ENCODE measurements around the gene PDZD2. TPM values are rescaled to one million over a fixed set of nuclear protein-coding genes. Genes with fewer than 3 reads are reported as not detected.
"Not testable (repeated sequence)": the region's sequence is repeated elsewhere in the genome, so short reads cannot be mapped to it uniquely, and the experiment has no call there.

The PDZD2 gene
- total and polyA plus RNA-seq, 7 donors, result 1.2 to 11.7 (median 7.1) TPM

DNA sequence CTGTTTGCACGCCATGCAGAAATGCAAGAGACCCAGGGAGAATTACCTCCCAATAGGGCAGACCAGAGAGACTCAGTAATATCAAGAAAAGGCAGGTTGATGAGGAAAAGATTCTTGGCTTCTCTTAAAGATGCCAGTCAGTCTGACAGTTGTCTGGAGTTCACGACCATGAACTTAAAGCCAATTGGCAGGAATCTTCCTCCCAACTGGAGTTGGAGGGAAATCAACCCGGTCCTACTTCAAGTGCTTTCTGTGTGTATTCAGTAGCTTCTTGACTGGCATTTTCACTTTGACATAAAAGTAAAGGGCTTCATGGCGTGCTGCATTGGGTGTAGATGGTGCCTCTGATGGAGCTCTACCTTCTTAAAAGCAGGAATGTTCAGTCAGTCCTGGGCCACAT, 390.9 kb downstream of the PDZD2 start:
- Histone ChIP-seq H3K27ac (peak overlapping the region in 3 of 4 donors; percentile 2 to 70 (median 13)), H3K4me3 (no peak overlapping the region), H3K4me1 (peaks cover 0 to 36% (median 14%) of the 10 kb centered on the region in 4 donors), H3K36me3 (no peaks in the 10 kb centered on the region), H3K9me3 (no peaks in the 10 kb centered on the region), H3K27me3 (no peaks in the 10 kb centered on the region)
- intact Hi-C loops (cut with DNase I), result no loop called here
- WGBS, 2 donors, result 77 to 86% methylated on average over 4 of the region's 4 CpGs
- no peak for TF ChIP-seq EP300 (IDR thresholded peaks at IDR 0.05)
- no peak for TF ChIP-seq POLR2A (IDR thresholded peaks at IDR 0.05)
- no peak for TF ChIP-seq POLR2AphosphoS5 (IDR thresholded peaks at IDR 0.05)
- TF ChIP-seq, protein P1, sequence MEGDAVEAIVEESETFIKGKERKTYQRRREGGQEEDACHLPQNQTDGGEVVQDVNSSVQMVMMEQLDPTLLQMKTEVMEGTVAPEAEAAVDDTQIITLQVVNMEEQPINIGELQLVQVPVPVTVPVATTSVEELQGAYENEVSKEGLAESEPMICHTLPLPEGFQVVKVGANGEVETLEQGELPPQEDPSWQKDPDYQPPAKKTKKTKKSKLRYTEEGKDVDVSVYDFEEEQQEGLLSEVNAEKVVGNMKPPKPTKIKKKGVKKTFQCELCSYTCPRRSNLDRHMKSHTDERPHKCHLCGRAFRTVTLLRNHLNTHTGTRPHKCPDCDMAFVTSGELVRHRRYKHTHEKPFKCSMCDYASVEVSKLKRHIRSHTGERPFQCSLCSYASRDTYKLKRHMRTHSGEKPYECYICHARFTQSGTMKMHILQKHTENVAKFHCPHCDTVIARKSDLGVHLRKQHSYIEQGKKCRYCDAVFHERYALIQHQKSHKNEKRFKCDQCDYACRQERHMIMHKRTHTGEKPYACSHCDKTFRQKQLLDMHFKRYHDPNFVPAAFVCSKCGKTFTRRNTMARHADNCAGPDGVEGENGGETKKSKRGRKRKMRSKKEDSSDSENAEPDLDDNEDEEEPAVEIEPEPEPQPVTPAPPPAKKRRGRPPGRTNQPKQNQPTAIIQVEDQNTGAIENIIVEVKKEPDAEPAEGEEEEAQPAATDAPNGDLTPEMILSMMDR (IDR thresholded peaks at IDR 0.05), result no peak
- DNase-seq, result no peak

DNA sequence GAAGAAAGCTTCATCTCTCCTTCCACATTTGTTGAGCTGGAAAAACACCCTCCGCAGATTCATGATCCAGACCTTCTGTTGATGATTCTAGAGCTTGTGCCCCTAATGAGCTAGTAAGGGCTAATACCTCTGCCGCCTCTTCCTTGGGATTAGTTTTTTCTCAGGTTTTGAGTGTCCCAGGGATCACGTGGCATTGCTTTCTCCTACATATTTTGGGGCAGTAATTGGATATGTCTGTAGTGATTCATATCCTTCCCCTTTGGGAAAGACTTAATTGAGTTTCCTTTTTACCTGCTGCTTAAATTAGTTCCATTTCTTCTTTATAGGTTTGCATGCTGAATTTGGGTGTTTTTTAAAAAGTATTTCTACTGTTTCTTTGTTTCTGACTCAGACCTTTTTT, 391.3 kb downstream of the PDZD2 start:
- Histone ChIP-seq H3K36me3 (no peaks in the 10 kb centered on the region), H3K4me1 (peaks cover 0 to 36% (median 14%) of the 10 kb centered on the region in 4 donors), H3K9me3 (no peaks in the 10 kb centered on the region), H3K27ac (peak overlapping the region in 2 of 4 donors; percentile 21 to 70), H3K4me3 (no peak overlapping the region), H3K27me3 (no peaks in the 10 kb centered on the region)
- 88 to 91% methylated on average over 3 of the region's 3 CpGs for WGBS, 2 donors
- DNase-seq, result no peak
- intact Hi-C loops (cut with DNase I), result no loop called here
- TF ChIP-seq, protein P1 (IDR thresholded peaks at IDR 0.05), result no peak
- TF ChIP-seq EP300 (IDR thresholded peaks at IDR 0.05), result no peak
- TF ChIP-seq POLR2A (IDR thresholded peaks at IDR 0.05), result no peak
- TF ChIP-seq POLR2AphosphoS5 (IDR thresholded peaks at IDR 0.05), result no peak

DNA sequence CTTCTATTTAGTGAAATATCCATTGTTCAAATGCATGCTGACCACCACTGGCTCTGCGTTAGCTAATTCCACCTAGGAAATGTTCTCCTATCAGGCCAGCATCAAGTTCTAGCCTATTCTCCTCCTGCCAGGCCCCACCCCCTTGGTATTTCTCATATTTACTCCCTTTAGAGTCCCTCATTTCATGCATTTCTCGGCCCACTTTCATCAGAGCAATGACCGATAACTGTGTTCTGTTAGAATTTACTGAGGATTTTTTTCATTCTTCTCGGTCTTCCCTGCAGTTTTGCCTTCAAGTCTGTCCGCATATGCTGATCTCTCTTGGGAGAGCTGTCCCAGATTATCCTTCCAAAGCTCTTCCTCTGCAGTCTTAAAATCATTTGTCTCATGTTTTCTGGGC, 391.8 kb downstream of the PDZD2 start:
- Histone ChIP-seq H3K27ac (peak overlapping the region in 1 of 4 donors; percentile 21), H3K9me3 (no peaks in the 10 kb centered on the region), H3K27me3 (no peaks in the 10 kb centered on the region), H3K4me1 (peaks cover 0 to 36% (median 14%) of the 10 kb centered on the region in 4 donors), H3K36me3 (no peaks in the 10 kb centered on the region), H3K4me3 (no peak overlapping the region)
- no peak for TF ChIP-seq EP300 (IDR thresholded peaks at IDR 0.05)
- TF ChIP-seq POLR2AphosphoS5 (IDR thresholded peaks at IDR 0.05), result no peak
- TF ChIP-seq POLR2A (IDR thresholded peaks at IDR 0.05), result no peak
- TF ChIP-seq, protein P1 (IDR thresholded peaks at IDR 0.05), result no peak
- WGBS, 2 donors, result 91% methylated on average over 5 of the region's 5 CpGs
- no peak for DNase-seq
- intact Hi-C loops (cut with DNase I), result no loop called here

DNA sequence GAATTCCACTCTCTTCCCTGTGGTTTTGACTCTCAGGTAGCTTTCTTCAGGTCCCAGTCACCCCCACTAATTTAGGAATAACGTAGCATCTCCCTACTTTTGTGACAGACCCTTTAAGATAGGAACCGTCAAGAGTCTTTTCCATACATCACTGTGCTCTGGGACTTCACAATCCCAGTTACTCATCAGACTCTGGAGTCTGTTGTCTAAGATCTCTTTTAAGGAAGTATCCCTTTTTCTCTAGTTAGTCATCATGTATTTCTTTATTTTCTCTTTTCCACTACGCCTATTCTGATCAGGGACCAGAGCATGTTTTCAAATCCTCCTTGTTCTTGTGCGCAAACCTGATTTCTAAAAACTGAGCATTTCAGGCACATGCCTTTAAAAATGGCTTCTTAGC, 392.2 kb downstream of the PDZD2 start:
- no peak overlapping the region for H3K4me3 ChIP-seq
- no peaks in the 10 kb centered on the region for H3K27me3 ChIP-seq
- intact Hi-C loops (cut with DNase I), result no loop called here
- peaks cover 0 to 36% (median 14%) of the 10 kb centered on the region in 4 donors for H3K4me1 ChIP-seq
- 91 to 93% methylated on average over 4 of the region's 4 CpGs for WGBS, 2 donors
- no peaks in the 10 kb centered on the region for H3K9me3 ChIP-seq
- TF ChIP-seq EP300 (IDR thresholded peaks at IDR 0.05), result no peak
- no peak for TF ChIP-seq POLR2AphosphoS5 (IDR thresholded peaks at IDR 0.05)
- TF ChIP-seq POLR2A (IDR thresholded peaks at IDR 0.05), result no peak
- TF ChIP-seq, protein P1 (IDR thresholded peaks at IDR 0.05), result no peak
- H3K27ac ChIP-seq, result peak overlapping the region in 1 of 4 donors; percentile 21
- DNase-seq, result no peak
- no peaks in the 10 kb centered on the region for H3K36me3 ChIP-seq

DNA sequence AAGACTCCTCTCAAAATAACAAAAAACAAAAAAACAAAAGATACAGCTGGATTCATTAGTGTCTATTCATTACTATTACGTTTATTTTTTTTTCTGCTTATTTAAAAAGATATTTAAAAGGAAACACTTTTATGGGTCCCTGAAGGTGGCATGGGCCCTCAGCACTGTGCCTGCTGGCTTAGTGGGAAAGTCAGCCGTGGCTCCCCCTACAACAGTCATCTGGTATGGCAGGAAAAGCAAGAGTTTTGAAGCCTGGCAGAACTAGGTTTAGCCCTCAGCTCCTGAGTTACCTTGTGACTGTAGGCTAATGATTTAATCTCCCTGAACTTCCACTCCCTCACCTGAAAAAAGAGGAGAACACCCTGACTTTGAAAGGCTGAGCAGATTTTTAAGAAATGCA, 399.6 kb downstream of the PDZD2 start:
- H3K27me3 ChIP-seq, result no peaks in the 10 kb centered on the region
- no peak for TF ChIP-seq EP300 (IDR thresholded peaks at IDR 0.05)
- TF ChIP-seq, protein P1 (IDR thresholded peaks at IDR 0.05), result no peak
- no peak for TF ChIP-seq POLR2AphosphoS5 (IDR thresholded peaks at IDR 0.05)
- TF ChIP-seq POLR2A (IDR thresholded peaks at IDR 0.05), result no peak
- no peak for DNase-seq
- H3K4me1 ChIP-seq, result no peaks in the 10 kb centered on the region
- no peaks in the 10 kb centered on the region for H3K9me3 ChIP-seq
- 92 to 94% methylated on average over 2 of the region's 2 CpGs for WGBS, 2 donors
- intact Hi-C loops (cut with DNase I), result no loop called here
- no peak overlapping the region for H3K4me3 ChIP-seq
- H3K36me3 ChIP-seq, result no peaks in the 10 kb centered on the region
- H3K27ac ChIP-seq, result no peak overlapping the region

DNA sequence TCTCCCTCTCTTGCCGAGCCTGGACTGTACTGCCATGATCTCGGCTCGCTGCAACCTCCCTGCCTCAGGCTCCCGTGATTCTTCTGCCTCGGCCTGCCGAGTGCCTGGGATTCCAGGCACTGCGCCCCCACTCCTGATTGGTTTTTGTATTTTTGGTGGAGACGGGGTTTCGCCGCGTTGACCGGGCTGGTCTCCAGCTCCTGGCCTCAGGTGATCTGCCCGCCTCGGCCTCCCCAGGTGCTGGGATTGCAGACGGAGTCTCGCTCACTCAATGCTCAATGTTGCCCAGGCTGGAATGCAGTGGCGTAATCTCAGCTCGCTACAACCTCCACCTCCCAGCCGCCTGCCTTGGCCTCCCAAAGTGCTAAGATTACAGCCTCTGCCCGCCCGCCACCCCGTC, 400.2 kb downstream of the PDZD2 start:
- H3K4me1 ChIP-seq; intact Hi-C loops (cut with DNase I); H3K36me3 ChIP-seq; H3K27ac ChIP-seq; H3K27me3 ChIP-seq; DNase-seq; H3K4me3 ChIP-seq; H3K9me3 ChIP-seq: not testable (repeated sequence)
- WGBS, 2 donors, result 97 to 98% methylated on average over 22 of the region's 22 CpGs

DNA sequence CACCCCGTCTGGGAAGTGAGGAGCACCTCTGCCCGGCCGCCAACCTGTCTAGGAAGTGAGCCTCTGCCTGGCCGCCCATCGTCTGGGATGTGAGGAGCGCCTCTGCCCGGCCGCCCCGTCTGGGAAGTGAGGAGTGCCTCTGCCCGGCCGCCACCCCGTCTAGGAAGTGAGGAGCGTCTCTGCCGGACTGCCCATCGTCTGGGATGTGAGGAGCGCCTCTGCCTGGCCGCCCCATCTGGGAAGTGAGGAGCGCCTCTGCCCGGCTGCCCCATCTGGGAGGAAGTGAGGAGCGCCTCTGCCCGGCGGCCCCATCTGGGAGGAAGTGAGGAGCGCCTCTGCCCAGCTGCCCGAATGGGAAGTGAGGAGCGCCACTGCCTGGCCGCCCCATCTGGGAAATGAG, 400.7 kb downstream of the PDZD2 start:
- H3K27me3 ChIP-seq; H3K4me3 ChIP-seq; H3K9me3 ChIP-seq; H3K4me1 ChIP-seq; DNase-seq; H3K27ac ChIP-seq; intact Hi-C loops (cut with DNase I); H3K36me3 ChIP-seq: not testable (repeated sequence)
- WGBS, 2 donors, result 90 to 95% methylated on average over 26 of the region's 26 CpGs

Measured in sigmoid colon (tissue), 7 donors.